HCT116 (cell line): Measurements from ENCODE around the gene B3GALNT1. TPM values are rescaled to one million over a fixed set of nuclear protein-coding genes. Genes with fewer than 3 reads are reported as not detected.

Experiments
- ATAC-seq: fragments of 200-7000 bp; cut with Tn5 transposase; 2 replicates; pipeline ENCODE4 v1.9.1; 2020; ENCODE audit warnings: mild to moderate bottlenecking, moderate library complexity
- BruUV-seq: library from RNA; stranded (reverse); fragments of 400-500 nt; replicated peaks from 2 replicates; lab custom pipeline; 2021; lab: Mats Ljungman, UMichigan
- CTCF ChIA-PET: fragments of 300-600 bp; sonication (Branson Sonifier 250); formaldehyde crosslinking; loops from one replicate; lab custom pipeline; 2021; ENCODE audit warnings: antibody characterized with exemption; lab: Charles Lee
- POLR2A ChIA-PET: fragments of 300-600, 350-600 bp; sonication (Branson Sonifier 250); formaldehyde crosslinking; loops from one replicate; lab custom pipeline; 2021; ENCODE audit warnings: antibody characterized with exemption; lab: Charles Lee
- RAD21 ChIA-PET, 2 experiments: fragments of 300-600 bp; sonication (Branson Sonifier 250); formaldehyde crosslinking; loops; one replicate each; lab custom pipeline; 2023; ENCODE audit warnings: low total read pairs in 2 of 2; ENCODE audit not compliant: uncharacterized antibody in 2 of 2, unreplicated experiment in 2 of 2, low non-redundant PET in 1 of 2; lab: Charles Lee
- DNase-seq: peaks from one replicate; pipeline ENCODE4 v3.0.0-alpha.2; 2010; ENCODE audit warnings: low read depth, low spot score
- H2AFZ ChIP-seq: fragments of 200-600 bp; shearing (Covaris generic), sonication (generic); 2 replicates; pipeline ENCODE4 v1.6.1; 2017; ENCODE audit warnings: low read depth, mixed run types, mixed read lengths, antibody characterized with exemption, low read length; ENCODE audit not compliant: poor library complexity, severe bottlenecking
- H3K27ac ChIP-seq: 2 replicates; pipeline ENCODE4 v1.5.1; 2012; ENCODE audit warnings: low read depth, low read length
- H3K27me3 ChIP-seq: fragments of 200-600 bp; sonication (generic); 2 replicates; pipeline ENCODE4 v1.6.1; 2016; ENCODE audit warnings: mixed run types, low read length, mixed read lengths; ENCODE audit not compliant: insufficient read depth
- H3K36me3 ChIP-seq, 2 experiments: fragments of 200-500 bp in 1 of 2; fragments of 200-600 bp in 1 of 2; sonication (Bioruptor generic) in 1 of 2; sonication (generic) in 1 of 2; 2 replicates each; pipeline versions ENCODE4 v1.5.1 to v1.6.1; 2014 to 2016; ENCODE audit warnings: low read length in 2 of 2, inconsistent platforms in 1 of 2, mixed read lengths in 1 of 2, mixed run types in 1 of 2; ENCODE audit not compliant: insufficient read depth in 2 of 2, control insufficient read depth in 1 of 2
- H3K4me1 ChIP-seq, 2 experiments: fragments of 200-600 bp in 1 of 2; sonication (generic) in 1 of 2; 2 replicates each; pipeline versions ENCODE4 v1.5.1 to v1.6.1; 2012 to 2017; ENCODE audit warnings: low read length in 2 of 2, inconsistent platforms in 1 of 2, mild to moderate bottlenecking in 1 of 2, mixed read lengths in 1 of 2, mixed run types in 1 of 2, moderate library complexity in 1 of 2; ENCODE audit not compliant: insufficient read depth in 2 of 2, control insufficient read depth in 1 of 2
- H3K4me2 ChIP-seq: fragments of 200-600 bp; sonication (generic); 2 replicates; pipeline ENCODE4 v1.6.1; 2017; ENCODE audit warnings: mixed run types, low read length, mixed read lengths
- H3K4me3 ChIP-seq, 2 experiments: fragments of 200-600 bp in 1 of 2; sonication (generic) in 1 of 2; replicated peaks in 1 of 2; 2 replicates each; pipeline ENCODE4 v1.5.1; 2011 to 2016; ENCODE audit warnings: low read length in 2 of 2, control low read depth in 1 of 2, low read depth in 1 of 2, mild to moderate bottlenecking in 1 of 2, mixed read lengths in 1 of 2, mixed run types in 1 of 2
- H3K79me2 ChIP-seq: fragments of 200-600 bp; sonication (generic); 2 replicates; pipeline ENCODE4 v1.6.1; 2017; ENCODE audit warnings: mild to moderate bottlenecking, mixed run types, low read length, moderate library complexity, mixed read lengths; ENCODE audit not compliant: insufficient read depth
- H3K9ac ChIP-seq: fragments of 200-600 bp; sonication (generic); 2 replicates; pipeline ENCODE4 v1.6.1; 2016; ENCODE audit warnings: low read length, mixed read lengths
- H3K9me2 ChIP-seq: fragments of 200-600 bp; sonication (generic), shearing (Covaris generic); 2 replicates; pipeline ENCODE4 v1.6.1; 2017; ENCODE audit warnings: mixed run types, mild to moderate bottlenecking, moderate library complexity; ENCODE audit not compliant: insufficient read depth
- H3K9me3 ChIP-seq, 2 experiments: fragments of 200-500 bp in 1 of 2; fragments of 200-600 bp in 1 of 2; sonication (Bioruptor generic) in 1 of 2; sonication (generic) in 1 of 2; 2 replicates each; pipeline ENCODE4 v1.6.1; 2014 to 2017; ENCODE audit warnings: low read length in 2 of 2, mixed read lengths in 2 of 2, inconsistent platforms in 1 of 2, low read depth in 1 of 2, mild to moderate bottlenecking in 1 of 2, mixed run types in 1 of 2, moderate library complexity in 1 of 2; ENCODE audit not compliant: control insufficient read depth in 1 of 2, insufficient read depth in 1 of 2
- H4K20me1 ChIP-seq: fragments of 200-600 bp; sonication (generic), shearing (Covaris generic); 2 replicates; pipeline ENCODE4 v1.6.1; 2017; ENCODE audit warnings: mixed run types, mild to moderate bottlenecking, moderate library complexity; ENCODE audit not compliant: insufficient read depth
- CBX3 ChIP-seq: IDR thresholded peaks from 2 replicates; pipeline ENCODE4 v1.6.1; 2012; ENCODE audit warnings: low read depth
- CEBPB ChIP-seq: IDR thresholded peaks from 2 replicates; pipeline ENCODE4 v1.6.1; 2012; ENCODE audit warnings: low read depth
- CTCF ChIP-seq, 3 experiments: fragments of 200-600 bp in 1 of 3; sonication (generic) in 1 of 3; IDR thresholded peaks in 2 of 3; conservative IDR thresholded peaks in 1 of 3; 2 replicates each; pipeline ENCODE4 v1.5.1; 2012 to 2017; ENCODE audit warnings: low read depth in 2 of 3, low read length in 2 of 3, antibody characterized with exemption in 1 of 3, borderline replicate concordance in 1 of 3, control low read depth in 1 of 3, mild to moderate bottlenecking in 1 of 3, mixed read lengths in 1 of 3, mixed run types in 1 of 3, moderate library complexity in 1 of 3; ENCODE audit not compliant: insufficient read depth in 1 of 3
- EGR1 ChIP-seq: IDR thresholded peaks from 2 replicates; pipeline ENCODE4 v1.6.1; 2012; ENCODE audit warnings: low read depth
- EZH2 ChIP-seq: fragments of 200-600 bp; sonication (generic); IDR thresholded peaks from 2 replicates; pipeline ENCODE4 v1.6.1; 2017; ENCODE audit warnings: antibody characterized with exemption, mixed run types
- MAX ChIP-seq: IDR thresholded peaks from 2 replicates; pipeline ENCODE4 v1.6.1; 2012
- POLR2A ChIP-seq: IDR thresholded peaks from 2 replicates; pipeline ENCODE4 v1.7.0; 2011; ENCODE audit warnings: borderline replicate concordance; ENCODE audit not compliant: insufficient read depth, insufficient read length; ENCODE audit errors: extremely low read depth
- POLR2AphosphoS5 ChIP-seq: IDR thresholded peaks from 2 replicates; pipeline ENCODE4 v1.6.1; 2011; ENCODE audit warnings: mild to moderate bottlenecking, low read depth, low read length, moderate library complexity
- RAD21 ChIP-seq: IDR thresholded peaks from 2 replicates; pipeline ENCODE4 v1.6.1; 2012; ENCODE audit warnings: low read depth, mild to moderate bottlenecking
- REST ChIP-seq: IDR thresholded peaks from 2 replicates; pipeline ENCODE4 v1.6.1; 2012; ENCODE audit warnings: low read depth
- SIN3A ChIP-seq: IDR thresholded peaks from 2 replicates; pipeline ENCODE4 v1.6.1; 2012; ENCODE audit warnings: low read depth
- SP1 ChIP-seq: IDR thresholded peaks from 2 replicates; pipeline ENCODE4 v1.6.1; 2012; ENCODE audit warnings: low read depth
- ZBTB33 ChIP-seq: IDR thresholded peaks from 2 replicates; pipeline ENCODE4 v1.6.1; 2011; ENCODE audit warnings: mild to moderate bottlenecking, low read length, moderate library complexity; ENCODE audit not compliant: insufficient replicate concordance; ENCODE audit errors: extremely low read depth
- ZFX ChIP-seq: fragments of 450-650 bp; IDR thresholded peaks from 2 replicates; pipeline ENCODE4 v1.6.1; 2017
- ZNF274 ChIP-seq: fragments of 200-500 bp; sonication (Bioruptor generic); IDR thresholded peaks from 2 replicates; pipeline ENCODE4 v1.6.1; 2014; ENCODE audit warnings: mild to moderate bottlenecking, low read depth, low read length, inconsistent platforms
- intact Hi-C: fragments of 100-400 bp; cut with micrococcal nuclease; formaldehyde crosslinking; loops from 2 replicates; pipeline ENCODE4 v1.10.0; 2022
- total RNA-seq: library from RNA; stranded (reverse); gene quantifications from one replicate; pipeline ENCODE4 v1.2.1, GENCODE V29; 2021; ENCODE audit not compliant: unreplicated experiment

The B3GALNT1 gene
- total RNA-seq, 1 experiment from 2014 or later = 9.6 TPM

- no TSS peak for BruUV-seq
- H3K27ac ChIP-seq = no peak overlapping the region
- POLR2A ChIA-PET = no interaction called here
These were observed 32.9 kb downstream of the B3GALNT1 start for GRCh38 chr3:161072211-161072621.

More at GRCh38 chr3:161072211-161072621, 32.9 kb downstream of the B3GALNT1 start:
- no peaks in the 10 kb centered on the region for H3K9me2 ChIP-seq
- H3K36me3 ChIP-seq = no peaks in the 10 kb centered on the region
- no peak overlapping the region for H3K4me3 ChIP-seq
- intact Hi-C loops = no loop called here
- no peaks in the 10 kb centered on the region for H3K27me3 ChIP-seq
- no peaks in the 10 kb centered on the region for H3K9me3 ChIP-seq
- no peak overlapping the region for H2AFZ ChIP-seq
- ChIA-PET RAD21 (no interaction called here), CTCF (no interaction called here)
- ATAC-seq = no peak
- H4K20me1 ChIP-seq = no peaks in the 10 kb centered on the region
- TF ChIP-seq SP1 = no peak
- no peak for TF ChIP-seq EZH2
- TF ChIP-seq CBX3 = no peak
- TF ChIP-seq REST = no peak
- no peak for TF ChIP-seq POLR2AphosphoS5
- no peak for TF ChIP-seq CEBPB
- no peak for TF ChIP-seq ZNF274
- TF ChIP-seq SIN3A = no peak
- no peak for TF ChIP-seq POLR2A
- no peak for TF ChIP-seq MAX
- TF ChIP-seq EGR1 = no peak
- TF ChIP-seq CTCF (IDR thresholded peaks at IDR 0.05 in 2 of 3, conservative IDR thresholded peaks at IDR 0.05 in 1 of 3; ENCODE audit: borderline replicate concordance in 1 of 3, insufficient read depth in 1 of 3, low read depth in 2 of 3, low read length in 2 of 3) = no peak
- no peak for TF ChIP-seq ZFX
- TF ChIP-seq RAD21 = no peak
- no peak for TF ChIP-seq ZBTB33
- TF ChIP-seq, all 23 proteins: peak for 0
- H3K79me2 ChIP-seq = no peaks in the 10 kb centered on the region
- H3K9ac ChIP-seq = no peak overlapping the region
- H3K4me2 ChIP-seq = no peak overlapping the region
- no peak for DNase-seq
- no peaks in the 10 kb centered on the region for H3K4me1 ChIP-seq
